Neural cell (in vitro differentiated cells): ENCODE measurements around the gene PDE3B.
"Not testable (repeated sequence)": the region's sequence is repeated elsewhere in the genome, so short reads cannot be mapped to it uniquely, and the experiment has no call there.

ENCODE experiments used
- EZH2 ChIP-seq: fragments of 200-600, 300-800 bp; shearing (Covaris generic), sonication (generic); IDR thresholded peaks from 2 replicates; pipeline ENCODE4 v1.6.1; 2014; ENCODE audit warnings: antibody characterized with exemption, low read length, borderline replicate concordance, mild to moderate bottlenecking; ENCODE audit not compliant: insufficient read depth, poor library complexity, severe bottlenecking
- POLR2AphosphoS5 ChIP-seq: IDR thresholded peaks from 2 replicates; pipeline ENCODE4 v1.6.1; 2012
- RAD21 ChIP-seq: fragments of 450-650 bp; conservative IDR thresholded peaks from 2 replicates; pipeline ENCODE4 v1.6.1; 2014; ENCODE audit warnings: antibody characterized with exemption, mild to moderate bottlenecking, moderate library complexity
- TF ChIP-seq, protein P1 (sequence below): fragments of 450-650 bp; IDR thresholded peaks from 2 replicates; pipeline ENCODE4 v1.5.1; 2014; ENCODE audit warnings: antibody characterized with exemption, mild to moderate bottlenecking, moderate library complexity; ENCODE audit not compliant: poor library complexity, severe bottlenecking

- TF ChIP-seq, protein P1, sequence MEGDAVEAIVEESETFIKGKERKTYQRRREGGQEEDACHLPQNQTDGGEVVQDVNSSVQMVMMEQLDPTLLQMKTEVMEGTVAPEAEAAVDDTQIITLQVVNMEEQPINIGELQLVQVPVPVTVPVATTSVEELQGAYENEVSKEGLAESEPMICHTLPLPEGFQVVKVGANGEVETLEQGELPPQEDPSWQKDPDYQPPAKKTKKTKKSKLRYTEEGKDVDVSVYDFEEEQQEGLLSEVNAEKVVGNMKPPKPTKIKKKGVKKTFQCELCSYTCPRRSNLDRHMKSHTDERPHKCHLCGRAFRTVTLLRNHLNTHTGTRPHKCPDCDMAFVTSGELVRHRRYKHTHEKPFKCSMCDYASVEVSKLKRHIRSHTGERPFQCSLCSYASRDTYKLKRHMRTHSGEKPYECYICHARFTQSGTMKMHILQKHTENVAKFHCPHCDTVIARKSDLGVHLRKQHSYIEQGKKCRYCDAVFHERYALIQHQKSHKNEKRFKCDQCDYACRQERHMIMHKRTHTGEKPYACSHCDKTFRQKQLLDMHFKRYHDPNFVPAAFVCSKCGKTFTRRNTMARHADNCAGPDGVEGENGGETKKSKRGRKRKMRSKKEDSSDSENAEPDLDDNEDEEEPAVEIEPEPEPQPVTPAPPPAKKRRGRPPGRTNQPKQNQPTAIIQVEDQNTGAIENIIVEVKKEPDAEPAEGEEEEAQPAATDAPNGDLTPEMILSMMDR = not testable (repeated sequence)
- not testable (repeated sequence) for TF ChIP-seq EZH2, POLR2AphosphoS5, RAD21
Measured at GRCh38 chr11:14633506-14634224, 9.9 kb upstream of the PDE3B start.
